A673 (cell line): ENCODE results near the gene CEACAM6. TPM values are rescaled to one million over a fixed set of nuclear protein-coding genes. Genes with fewer than 3 reads are reported as not detected.

Experiments
- BruUV-seq: library from RNA; stranded (reverse); fragments of 400-500 nt; replicated peaks from 2 replicates; lab custom pipeline; 2021; lab: Mats Ljungman, UMichigan
- CTCF ChIA-PET: fragments of 300-600 bp; sonication (Branson Sonifier 250); formaldehyde crosslinking; loops from one replicate; lab custom pipeline; 2022; ENCODE audit warnings: antibody characterized with exemption; lab: Charles Lee
- POLR2A ChIA-PET: fragments of 300-600 bp; sonication (Branson Sonifier 250); formaldehyde crosslinking; loops from one replicate; lab custom pipeline; 2022; ENCODE audit warnings: antibody characterized with exemption; ENCODE audit not compliant: low non-redundant PET; lab: Charles Lee
- DNase-seq: peaks from one replicate; pipeline ENCODE4 v3.0.0-alpha.2; 2015; ENCODE audit warnings: low spot score
- H3K27ac ChIP-seq: fragments of 200-600 bp; sonication (generic); 2 replicates; pipeline ENCODE4 v1.5.1; 2016; ENCODE audit warnings: mixed run types, low read depth, mild to moderate bottlenecking, mixed read lengths, antibody characterized with exemption, low read length; ENCODE audit not compliant: poor library complexity, severe bottlenecking
- H3K27me3 ChIP-seq: fragments of 200-600 bp; sonication (generic); replicated peaks from 2 replicates; pipeline ENCODE4 v1.6.1; 2017; ENCODE audit warnings: mixed run types, low read depth, mild to moderate bottlenecking, mixed read lengths, antibody characterized with exemption, low read length; ENCODE audit not compliant: insufficient read depth, poor library complexity
- H3K36me3 ChIP-seq: fragments of 200-600 bp; sonication (generic); 2 replicates; pipeline ENCODE4 v1.6.1; 2016; ENCODE audit warnings: mixed run types, mild to moderate bottlenecking, mixed read lengths, antibody characterized with exemption, low read length; ENCODE audit not compliant: insufficient read depth, poor library complexity, severe bottlenecking
- H3K4me1 ChIP-seq: fragments of 200-600 bp; sonication (generic); 2 replicates; pipeline ENCODE4 v1.6.1; 2017; ENCODE audit warnings: mixed run types, mild to moderate bottlenecking, mixed read lengths, antibody characterized with exemption, low read length; ENCODE audit not compliant: insufficient read depth, poor library complexity, severe bottlenecking
- H3K4me3 ChIP-seq: fragments of 200-600 bp; sonication (generic); 2 replicates; pipeline ENCODE4 v1.5.1; 2016; ENCODE audit warnings: low read depth, mixed run types, mild to moderate bottlenecking, mixed read lengths, low read length; ENCODE audit not compliant: poor library complexity, severe bottlenecking
- H3K9me3 ChIP-seq: fragments of 200-600 bp; sonication (generic); 2 replicates; pipeline ENCODE4 v1.6.1; 2016; ENCODE audit warnings: mixed run types, low read depth, mild to moderate bottlenecking, mixed read lengths, antibody characterized with exemption, low read length; ENCODE audit not compliant: poor library complexity, severe bottlenecking
- EZH2 ChIP-seq: fragments of 200-600 bp; sonication (generic); IDR thresholded peaks from 2 replicates; pipeline ENCODE4 v1.6.1; 2017; ENCODE audit warnings: borderline replicate concordance, low read depth, mild to moderate bottlenecking, mixed read lengths, antibody characterized with exemption, low read length; ENCODE audit not compliant: poor library complexity, severe bottlenecking
- intact Hi-C: fragments of 100-400 bp; cut with micrococcal nuclease; formaldehyde crosslinking; loops from one replicate; pipeline ENCODE4 v1.10.0; 2022; ENCODE audit not compliant: unreplicated experiment
- total RNA-seq: library from RNA; stranded (reverse); gene quantifications from 2 replicates; pipeline ENCODE4 v1.2.3, GENCODE V29; 2021
- TF ChIP-seq, protein P1 (sequence below): fragments of 300-800, 200-600 bp; sonication (generic); conservative IDR thresholded peaks from 2 replicates; pipeline ENCODE4 v1.5.1; 2017; ENCODE audit warnings: low read depth, mild to moderate bottlenecking, antibody characterized with exemption, low read length, moderate library complexity, mixed read lengths

Gene CEACAM6
- total RNA-seq, 1 experiment from 2014 or later: 2.4 TPM

- Histone ChIP-seq H3K27ac (no peak overlapping the region), H3K4me1 (no peaks in the 10 kb centered on the region), H3K4me3 (no peak overlapping the region), H3K27me3 (no peaks in the 10 kb centered on the region), H3K9me3 (no peaks in the 10 kb centered on the region), H3K36me3 (no peaks in the 10 kb centered on the region)
- ChIA-PET POLR2A (no interaction called here), CTCF (no interaction called here)
- intact Hi-C loops: no loop called here
- no peak for DNase-seq
- no TSS peak for BruUV-seq
- TF ChIP-seq EZH2: no peak
- TF ChIP-seq, protein P1, sequence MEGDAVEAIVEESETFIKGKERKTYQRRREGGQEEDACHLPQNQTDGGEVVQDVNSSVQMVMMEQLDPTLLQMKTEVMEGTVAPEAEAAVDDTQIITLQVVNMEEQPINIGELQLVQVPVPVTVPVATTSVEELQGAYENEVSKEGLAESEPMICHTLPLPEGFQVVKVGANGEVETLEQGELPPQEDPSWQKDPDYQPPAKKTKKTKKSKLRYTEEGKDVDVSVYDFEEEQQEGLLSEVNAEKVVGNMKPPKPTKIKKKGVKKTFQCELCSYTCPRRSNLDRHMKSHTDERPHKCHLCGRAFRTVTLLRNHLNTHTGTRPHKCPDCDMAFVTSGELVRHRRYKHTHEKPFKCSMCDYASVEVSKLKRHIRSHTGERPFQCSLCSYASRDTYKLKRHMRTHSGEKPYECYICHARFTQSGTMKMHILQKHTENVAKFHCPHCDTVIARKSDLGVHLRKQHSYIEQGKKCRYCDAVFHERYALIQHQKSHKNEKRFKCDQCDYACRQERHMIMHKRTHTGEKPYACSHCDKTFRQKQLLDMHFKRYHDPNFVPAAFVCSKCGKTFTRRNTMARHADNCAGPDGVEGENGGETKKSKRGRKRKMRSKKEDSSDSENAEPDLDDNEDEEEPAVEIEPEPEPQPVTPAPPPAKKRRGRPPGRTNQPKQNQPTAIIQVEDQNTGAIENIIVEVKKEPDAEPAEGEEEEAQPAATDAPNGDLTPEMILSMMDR: no peak
These were observed 58.6 kb downstream of the CEACAM6 start for GRCh38 chr19:41813911-41814310.

- no TSS peak for BruUV-seq
- no peak for DNase-seq
These were observed 60.0 kb downstream of the CEACAM6 start for GRCh38 chr19:41815301-41815700.

DNA sequence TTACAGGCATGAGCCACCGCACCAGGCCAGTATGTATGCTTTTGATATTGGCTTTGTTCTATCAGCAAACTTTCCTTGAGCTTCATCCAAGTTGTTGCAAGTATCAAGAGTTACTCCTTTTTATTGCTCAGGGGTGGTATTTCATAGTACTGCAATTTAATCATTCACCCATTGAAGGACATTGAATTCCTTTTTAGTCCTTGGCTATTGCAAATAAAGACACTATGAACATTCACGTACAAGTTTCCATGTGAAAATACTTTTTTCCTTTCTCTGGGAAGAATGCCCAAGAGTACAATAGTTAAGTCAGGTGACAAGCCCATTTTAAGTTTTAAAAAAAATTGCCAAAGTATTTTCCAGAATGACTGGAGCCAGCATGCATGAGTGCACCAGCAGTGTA lies 61.4 kb downstream of the CEACAM6 start:
- DNase-seq: no peak
- no peaks in the 10 kb centered on the region for H3K9me3 ChIP-seq
- no TSS peak for BruUV-seq
- CTCF ChIA-PET: no interaction called here
- H3K4me1 ChIP-seq: no peaks in the 10 kb centered on the region
- no peak overlapping the region for H3K4me3 ChIP-seq
- POLR2A ChIA-PET: no interaction called here
- H3K36me3 ChIP-seq: no peaks in the 10 kb centered on the region
- no peaks in the 10 kb centered on the region for H3K27me3 ChIP-seq
- intact Hi-C loops: no loop called here
- TF ChIP-seq, protein P1: no peak
- no peak for TF ChIP-seq EZH2
- no peak overlapping the region for H3K27ac ChIP-seq

More at GRCh38 chr19:41815301-41815700, 60.0 kb downstream of the CEACAM6 start:
- TF ChIP-seq, protein P1: no peak
- TF ChIP-seq EZH2: no peak
- POLR2A ChIA-PET: no interaction called here
- no peaks in the 10 kb centered on the region for H3K27me3 ChIP-seq
- no peak overlapping the region for H3K4me3 ChIP-seq
- CTCF ChIA-PET: no interaction called here
- no peaks in the 10 kb centered on the region for H3K36me3 ChIP-seq
- H3K4me1 ChIP-seq: no peaks in the 10 kb centered on the region
- intact Hi-C loops: no loop called here
- no peaks in the 10 kb centered on the region for H3K9me3 ChIP-seq
- H3K27ac ChIP-seq: no peak overlapping the region
